DND-41 (cell line): ENCODE results near the gene TMEM207.

ENCODE experiments used
- CTCF ChIP-seq: IDR thresholded peaks from 2 replicates; pipeline ENCODE4 v1.5.1; 2012; ENCODE audit warnings: borderline replicate concordance, low read length, moderate library complexity, mild to moderate bottlenecking; ENCODE audit not compliant: poor library complexity, severe bottlenecking; ENCODE audit errors: extremely low read depth
- EZH2 ChIP-seq: IDR thresholded peaks from 3 replicates; pipeline ENCODE4 v1.6.1; 2012; ENCODE audit warnings: borderline replicate concordance, low read depth, mild to moderate bottlenecking, moderate library complexity, low read length, inconsistent platforms; ENCODE audit not compliant: severe bottlenecking

GRCh38 chr3:190458040-190458439 lies 8.3 kb upstream of the TMEM207 start:
- TF ChIP-seq CTCF, result no peak
- TF ChIP-seq EZH2, result no peak
